Measurements from ENCODE around the gene PGAM2. TPM values are rescaled to one million over a fixed set of nuclear protein-coding genes. Genes with fewer than 3 reads are reported as not detected.

Gene PGAM2
- total and polyA plus RNA-seq, 2 of the 4 experiments (the other 2 are of a cell fraction): not detected

DNA sequence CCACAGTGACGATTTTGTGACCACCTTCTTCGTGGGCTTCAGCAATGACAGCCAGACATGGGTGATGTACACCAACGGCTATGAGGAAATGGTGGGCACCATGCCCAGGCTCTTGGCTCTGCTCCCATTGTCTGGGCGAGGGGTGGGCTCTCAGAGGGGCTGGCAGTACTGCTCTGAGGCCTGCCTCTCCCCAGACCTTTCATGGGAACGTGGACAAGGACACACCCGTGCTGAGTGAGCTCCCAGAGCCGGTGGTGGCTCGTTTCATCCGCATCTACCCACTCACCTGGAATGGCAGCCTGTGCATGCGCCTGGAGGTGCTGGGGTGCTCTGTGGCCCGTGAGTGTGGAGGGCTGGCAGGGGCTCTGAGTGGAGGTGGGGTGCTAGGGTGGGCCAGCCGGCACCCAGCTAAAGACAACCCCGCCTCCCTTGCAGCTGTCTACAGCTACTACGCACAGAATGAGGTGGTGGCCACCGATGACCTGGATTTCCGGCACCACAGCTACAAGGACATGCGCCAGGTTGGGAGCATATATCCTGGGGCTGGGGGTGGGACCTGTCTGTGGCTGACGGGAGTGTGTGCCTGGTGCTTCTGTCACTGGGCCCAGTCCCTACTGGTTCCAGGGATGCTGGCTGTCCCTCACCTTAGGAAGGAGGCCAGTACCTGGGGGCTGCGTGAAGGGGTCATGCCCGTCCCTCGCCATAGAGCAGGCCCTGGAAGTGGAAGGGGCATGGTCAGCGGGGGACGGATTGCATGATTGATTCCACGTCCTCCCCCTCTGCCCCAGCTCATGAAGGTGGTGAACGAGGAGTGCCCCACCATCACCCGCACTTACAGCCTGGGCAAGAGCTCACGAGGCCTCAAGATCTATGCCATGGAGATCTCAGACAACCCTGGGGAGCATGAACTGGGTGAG is 45.6 kb upstream of the PGAM2 start:
- peaks cover 14% of the 10 kb centered on the region for H3K36me3 ChIP-seq (ENCODE audit: control insufficient read depth, insufficient read depth, low read length)
- no peak overlapping the region for H3K14ac ChIP-seq (replicated peaks; ENCODE audit: low read depth, low read length)
- no peaks in the 10 kb centered on the region for H3K9me3 ChIP-seq (ENCODE audit: control insufficient read depth, insufficient read depth, low read length)
- DNase-seq (no peak), ATAC-seq (ENCODE audit: low read depth) (no peak)
- no peak overlapping the region for H3K18ac ChIP-seq (ENCODE audit: low read depth, low read length)
- H2AFZ ChIP-seq (replicated peaks; ENCODE audit: low read length, poor library complexity): no peak overlapping the region
- H2AK9ac ChIP-seq (replicated peaks; ENCODE audit: low read depth, low read length, poor library complexity): no peak overlapping the region
- H2BK120ac ChIP-seq (ENCODE audit: low read depth, low read length): no peak overlapping the region
- no peak overlapping the region for H3K4me2 ChIP-seq (ENCODE audit: low read depth, low read length)
- H4K8ac ChIP-seq (ENCODE audit: low read depth in 2 of 2, low read length in 2 of 2): no peak overlapping the region
- H3K4me3 ChIP-seq (ENCODE audit: insufficient read depth, low read depth, low read length): no peak overlapping the region
- no peak overlapping the region for H4K91ac ChIP-seq (ENCODE audit: insufficient read depth, low read depth, low read length)
- WGBS, 2 experiments (ENCODE audit: extremely low coverage in 2 of 2, insufficient read length in 1 of 2): 86% methylated on average over 8 of the region's 27 CpGs; no CpG with 5 or more reads in 1 of the 2 experiments
- no peaks in the 10 kb centered on the region for H3K79me1 ChIP-seq (ENCODE audit: low read depth in 1 of 2, low read length in 2 of 2)
- H4K20me1 ChIP-seq (ENCODE audit: insufficient read depth, low read length): no peaks in the 10 kb centered on the region
- H3K23ac ChIP-seq (ENCODE audit: low read depth, low read length): no peak overlapping the region
- no peak overlapping the region for H3K4ac ChIP-seq (ENCODE audit: low read depth, low read length)
- dilution Hi-C loops (cut with HindIII; ENCODE audit: low sequenced_read_pairs, unreplicated experiment): no loop called here
- ChIA-PET CTCF (no interaction called here), POLR2A (ENCODE audit: unreplicated experiment) (no interaction called here)
- no peak overlapping the region for H2BK5ac ChIP-seq (ENCODE audit: low read depth, low read length, poor library complexity, severe bottlenecking)
- H3K27ac ChIP-seq (ENCODE audit: insufficient read depth, low read length): no peak overlapping the region
- H2BK20ac ChIP-seq (ENCODE audit: low read depth, low read length): no peak overlapping the region
- no peak overlapping the region for H4K5ac ChIP-seq (ENCODE audit: low read depth, low read length)
- no peak overlapping the region for H2BK15ac ChIP-seq (ENCODE audit: low read depth, low read length)
- H3K27me3 ChIP-seq (ENCODE audit: control insufficient read depth, insufficient read depth, low read length): no peaks in the 10 kb centered on the region
- intact Hi-C loops (cut with micrococcal nuclease): no loop called here
- peaks cover 3% of the 10 kb centered on the region; the same call in 1 of the 2 replicates for H3K4me1 ChIP-seq (ENCODE audit: control insufficient read depth, insufficient read depth, low read length)
- no TSS peak for BruUV-seq (replicated peaks)
- H3K9me1 ChIP-seq (ENCODE audit: insufficient read depth, low read length): peaks cover 1% of the 10 kb centered on the region; the same call in 1 of the 2 replicates
- in situ Hi-C loops (cut with MboI; ENCODE audit: low sequenced_read_pairs): no loop called here
- no peak overlapping the region for H2AK5ac ChIP-seq (ENCODE audit: low read depth, low read length)
- no peak overlapping the region for H3K9ac ChIP-seq (ENCODE audit: low read depth, low read length)
- no peak overlapping the region for H3K56ac ChIP-seq (ENCODE audit: extremely low read depth, insufficient read depth, low read length)
- TF ChIP-seq CTCF (conservative IDR thresholded peaks at IDR 0.05; ENCODE audit: low read depth, low read length) (no peak), RCOR1 (IDR thresholded peaks at IDR 0.05; ENCODE audit: insufficient replicate concordance, low read length) (no peak), POLR2A (IDR thresholded peaks at IDR 0.05; ENCODE audit: low read depth, low read length) (no peak), MXI1 (IDR thresholded peaks at IDR 0.05; ENCODE audit: borderline replicate concordance, low read depth, low read length) (no peak), RFX5 (IDR thresholded peaks at IDR 0.05; ENCODE audit: low read depth, low read length) (no peak), ELK1 (IDR thresholded peaks at IDR 0.05; ENCODE audit: borderline replicate concordance, low read depth, low read length) (no peak), RAD21 (IDR thresholded peaks at IDR 0.05; ENCODE audit: low read length) (no peak), CHD1 (IDR thresholded peaks at IDR 0.05; ENCODE audit: low read depth, low read length) (no peak), NFE2L2 (IDR thresholded peaks at IDR 0.05; ENCODE audit: low read depth, low read length) (no peak), SMC3 (IDR thresholded peaks at IDR 0.05; ENCODE audit: low read depth, low read length) (no peak), FOS (IDR thresholded peaks at IDR 0.05; ENCODE audit: low read depth, low read length) (no peak), CEBPB (IDR thresholded peaks at IDR 0.05; ENCODE audit: low read depth, low read length) (no peak), MAFK (IDR thresholded peaks at IDR 0.05; ENCODE audit: low read depth, low read length) (no peak), BHLHE40 (IDR thresholded peaks at IDR 0.05; ENCODE audit: low read depth, low read length) (no peak)
- TF ChIP-seq, protein P1, sequence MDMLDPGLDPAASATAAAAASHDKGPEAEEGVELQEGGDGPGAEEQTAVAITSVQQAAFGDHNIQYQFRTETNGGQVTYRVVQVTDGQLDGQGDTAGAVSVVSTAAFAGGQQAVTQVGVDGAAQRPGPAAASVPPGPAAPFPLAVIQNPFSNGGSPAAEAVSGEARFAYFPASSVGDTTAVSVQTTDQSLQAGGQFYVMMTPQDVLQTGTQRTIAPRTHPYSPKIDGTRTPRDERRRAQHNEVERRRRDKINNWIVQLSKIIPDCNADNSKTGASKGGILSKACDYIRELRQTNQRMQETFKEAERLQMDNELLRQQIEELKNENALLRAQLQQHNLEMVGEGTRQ (IDR thresholded peaks at IDR 0.05; ENCODE audit: low read depth, low read length): no peak
